Fibroblast of pulmonary artery (primary cell): Measurements from ENCODE around the gene P2RX3.
A peak's percentile ranks its signal among the peaks of the same experiment; 100 is the strongest.

Experiments used
- DNase-seq: peaks from one replicate; pipeline ENCODE4 v3.0.0-alpha.2; 2010; ENCODE audit warnings: low read depth
- H3K4me3 ChIP-seq: replicated peaks from 2 replicates; pipeline ENCODE4 v1.5.1; 2011; ENCODE audit warnings: low read depth, mild to moderate bottlenecking, control low read depth, low read length, moderate library complexity
- CTCF ChIP-seq: IDR thresholded peaks from 2 replicates; pipeline ENCODE4 v1.5.1; 2011; ENCODE audit warnings: mild to moderate bottlenecking, control low read depth, low read length, inconsistent platforms; ENCODE audit errors: missing control alignments

Gene P2RX3

DNA sequence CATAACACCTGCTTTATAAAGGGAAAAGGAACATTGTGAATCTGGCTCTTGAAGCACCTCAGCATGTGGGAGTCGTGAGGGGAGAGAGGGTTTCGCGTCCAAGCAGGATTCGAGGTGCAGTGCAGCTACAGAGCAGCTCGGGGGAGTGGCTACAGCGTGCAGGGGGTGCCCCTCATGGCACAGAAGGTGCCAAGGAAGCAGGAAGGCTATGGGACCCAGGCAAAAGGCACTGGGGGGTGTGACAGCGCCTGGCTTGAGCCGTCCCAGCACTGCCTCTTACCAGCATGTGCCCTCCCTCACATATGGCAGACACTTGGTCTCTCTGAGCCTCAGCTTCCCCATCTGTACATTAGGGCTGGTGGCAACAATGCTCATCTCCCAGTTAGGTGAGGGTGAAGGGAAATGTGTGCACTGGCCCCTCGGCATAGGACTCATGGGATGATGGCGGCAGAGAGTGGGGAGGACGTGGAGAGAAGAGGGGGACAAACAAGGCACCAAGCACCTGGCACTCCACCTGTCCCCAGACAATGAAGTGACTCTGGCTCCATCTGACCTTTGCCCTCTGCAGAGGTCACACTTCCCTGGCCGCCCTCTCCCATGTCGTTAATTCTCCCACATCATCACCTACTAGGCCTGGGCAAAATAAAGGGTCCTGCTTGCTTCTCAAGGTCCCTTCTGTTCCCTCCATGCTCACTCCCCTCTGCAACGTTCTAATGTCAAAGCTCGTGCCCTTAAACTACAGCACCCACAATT is 23.8 kb upstream of the P2RX3 start:
- no peak overlapping the region for H3K4me3 ChIP-seq
- TF ChIP-seq CTCF, result no peak
- no peak for DNase-seq

- DNase-seq, result peak; percentile 88
- TF ChIP-seq CTCF, result no peak
- H3K4me3 ChIP-seq, result no peak overlapping the region
Observed at GRCh38 chr11:57315491-57315890, 22.7 kb upstream of the P2RX3 start.

- no peak for DNase-seq
- TF ChIP-seq CTCF, result no peak
- H3K4me3 ChIP-seq, result no peak overlapping the region
Observed at GRCh38 chr11:57316017-57316416, 22.1 kb upstream of the P2RX3 start.

- no peak for TF ChIP-seq CTCF
- peak; percentile 70 for DNase-seq
- no peak overlapping the region for H3K4me3 ChIP-seq
Observed at GRCh38 chr11:57318178-57318577, 20.0 kb upstream of the P2RX3 start.

- TF ChIP-seq CTCF, result no peak
- DNase-seq, result no peak
- no peak overlapping the region for H3K4me3 ChIP-seq
Observed at GRCh38 chr11:57320067-57320718, 18.0 kb upstream of the P2RX3 start.

DNA sequence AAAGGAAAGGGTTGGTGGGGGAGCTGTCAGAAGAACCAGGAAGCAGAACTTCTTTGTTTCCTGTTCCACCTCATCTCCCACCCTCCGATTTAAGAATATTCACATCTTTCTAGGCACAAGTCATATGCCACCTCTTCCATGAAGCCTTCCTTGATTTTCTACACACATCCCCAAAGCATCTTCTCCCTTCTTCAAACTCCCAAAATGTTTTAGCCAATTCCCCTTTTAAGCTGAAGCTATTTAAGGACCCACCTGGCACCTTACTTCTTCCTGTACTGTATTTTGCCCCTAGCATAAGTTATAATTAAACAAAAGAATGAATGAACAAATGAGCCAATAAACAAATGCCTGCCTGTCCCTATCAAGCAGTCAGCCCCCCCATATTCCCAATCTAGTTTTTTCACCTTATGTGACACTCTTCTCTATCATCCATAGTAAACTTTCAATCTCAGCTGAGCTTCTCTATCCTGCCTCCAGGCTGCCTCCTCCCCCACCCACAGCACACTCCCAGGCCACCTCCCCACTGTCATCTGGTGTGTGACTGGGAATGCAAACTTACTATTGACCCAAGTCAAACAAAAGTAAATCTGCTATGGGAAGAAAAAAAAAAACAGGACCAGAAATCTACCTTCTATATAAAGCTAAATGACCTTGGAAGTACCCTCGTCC is 17.3 kb upstream of the P2RX3 start:
- no peak for DNase-seq
- no peak for TF ChIP-seq CTCF
- peak overlapping the region; percentile 94 for H3K4me3 ChIP-seq
